H1 (cell line): ENCODE data around the gene MAP4K5. TPM values are rescaled to one million over a fixed set of nuclear protein-coding genes. Genes with fewer than 3 reads are reported as not detected.
"Not testable (repeated sequence)": the region's sequence is repeated elsewhere in the genome, so short reads cannot be mapped to it uniquely, and the experiment has no call there.

Source experiments
- CTCF ChIA-PET: fragments of 300-600 bp; sonication (Branson Sonifier 250); formaldehyde crosslinking; loops from one replicate; lab custom pipeline; 2021; ENCODE audit not compliant: partially characterized antibody; lab: Charles Lee
- POLR2A ChIA-PET: fragments of 300-600 bp; sonication (Branson Sonifier 250); formaldehyde crosslinking; loops from one replicate; lab custom pipeline; 2021; ENCODE audit warnings: inconsistent platforms; ENCODE audit not compliant: partially characterized antibody; lab: Charles Lee
- DNase-seq, 2 experiments: peaks; one replicate each; pipeline versions ENCODE4 v3.0.0 to v3.0.0-alpha.2; 2010 to 2022; ENCODE audit warnings: low spot score in 2 of 2, low read depth in 1 of 2, mixed read lengths in 1 of 2
- FAIRE-seq: peaks from 2 replicates; lab custom pipeline; 2011; peaks lifted over from hg19 to GRCh38; lab: Jason Lieb, UNC
- H2AFZ ChIP-seq: 2 replicates; pipeline ENCODE4 v1.8.1; 2012; ENCODE audit warnings: low read length, inconsistent platforms
- H2AK5ac ChIP-seq: 2 replicates; pipeline ENCODE4 v1.6.1; 2013; ENCODE audit warnings: low read depth, low read length
- H2BK120ac ChIP-seq: replicated peaks from 2 replicates; pipeline ENCODE3; 2013; ENCODE audit warnings: low read depth, low read length, inconsistent platforms
- H2BK12ac ChIP-seq: 2 replicates; pipeline ENCODE4 v1.6.1; 2013; ENCODE audit warnings: low read depth, low read length
- H2BK15ac ChIP-seq: 2 replicates; pipeline ENCODE4 v1.6.1; 2013; ENCODE audit warnings: low read length
- H2BK20ac ChIP-seq: 2 replicates; pipeline ENCODE4 v1.6.1; 2013; ENCODE audit warnings: low read length
- H2BK5ac ChIP-seq: 2 replicates; pipeline ENCODE4 v1.6.1; 2013; ENCODE audit warnings: low read depth, low read length
- H3K14ac ChIP-seq: 2 replicates; pipeline ENCODE4 v1.6.1; 2013; ENCODE audit warnings: inconsistent platforms; ENCODE audit not compliant: insufficient read length
- H3K18ac ChIP-seq: 2 replicates; pipeline ENCODE4 v1.6.1; 2013; ENCODE audit warnings: low read length; ENCODE audit errors: extremely low read depth
- H3K23ac ChIP-seq: 2 replicates; pipeline ENCODE4 v1.6.1; 2013; ENCODE audit warnings: inconsistent platforms; ENCODE audit not compliant: insufficient read length
- H3K23me2 ChIP-seq: 2 replicates; pipeline ENCODE4 v1.6.1; 2013; ENCODE audit warnings: low read depth, low read length
- H3K27ac ChIP-seq: 2 replicates; pipeline ENCODE4 v1.6.1; 2011; ENCODE audit warnings: low read depth, low read length, inconsistent platforms
- H3K27me3 ChIP-seq, 4 experiments: replicated peaks in 1 of 4; 1 replicate in 1 of 4; 2 replicates in 3 of 4; pipeline versions ENCODE4 v1.6.1 to v1.8.1; 2011 to 2013; ENCODE audit warnings: low read length in 3 of 4, mild to moderate bottlenecking in 3 of 4, inconsistent platforms in 2 of 4, mixed read lengths in 2 of 4, moderate library complexity in 1 of 4; ENCODE audit not compliant: control insufficient read depth in 3 of 4, insufficient read depth in 3 of 4; ENCODE audit errors: extremely low read depth in 1 of 4
- H3K36me3 ChIP-seq, 4 experiments: 2 replicates each; pipeline versions ENCODE4 v1.6.1 to v1.8.1; 2011 to 2013; ENCODE audit warnings: mild to moderate bottlenecking in 4 of 4, low read length in 3 of 4, moderate library complexity in 2 of 4, control low read depth in 1 of 4, inconsistent platforms in 1 of 4; ENCODE audit not compliant: insufficient read depth in 4 of 4, control insufficient read depth in 2 of 4
- H3K4ac ChIP-seq: replicated peaks from 2 replicates; pipeline ENCODE3; 2013; ENCODE audit warnings: low read length, low read depth, mixed read lengths, inconsistent platforms; ENCODE audit not compliant: insufficient read length
- H3K4me1 ChIP-seq, 4 experiments: replicated peaks in 1 of 4; 1 replicate in 1 of 4; 2 replicates in 3 of 4; pipeline versions ENCODE4 v1.6.1 to v1.8.1; 2011 to 2013; ENCODE audit warnings: low read length in 3 of 4, inconsistent platforms in 2 of 4, mixed read lengths in 1 of 4; ENCODE audit not compliant: insufficient read depth in 4 of 4, control insufficient read depth in 3 of 4
- H3K4me2 ChIP-seq, 2 experiments: 2 replicates each; pipeline versions ENCODE4 v1.6.1 to v1.8.1; 2011 to 2013; ENCODE audit warnings: low read depth in 2 of 2, low read length in 2 of 2, control low read depth in 1 of 2, inconsistent platforms in 1 of 2, mild to moderate bottlenecking in 1 of 2; ENCODE audit not compliant: insufficient read depth in 1 of 2
- H3K4me3 ChIP-seq, 4 experiments: fragments of 200-600, 300-600 bp in 1 of 4; sonication (generic), shearing (Covaris generic), sonication (Bioruptor Twin) in 1 of 4; 2 replicates each; pipeline versions ENCODE4 v1.5.1 to v1.8.1; 2011 to 2016; ENCODE audit warnings: low read length in 4 of 4, low read depth in 3 of 4, control low read depth in 2 of 4, inconsistent platforms in 2 of 4, mild to moderate bottlenecking in 2 of 4, mixed read lengths in 1 of 4, moderate library complexity in 1 of 4; ENCODE audit not compliant: insufficient read depth in 2 of 4; ENCODE audit errors: extremely low read depth in 1 of 4
- H3K56ac ChIP-seq: replicated peaks from 2 replicates; pipeline ENCODE3; 2013; ENCODE audit warnings: low read depth, mild to moderate bottlenecking, mixed read lengths, low read length, inconsistent platforms; ENCODE audit not compliant: insufficient read length
- H3K79me1 ChIP-seq: 2 replicates; pipeline ENCODE4 v1.6.1; 2013; ENCODE audit warnings: low read depth, low read length, control low read depth
- H3K79me2 ChIP-seq, 2 experiments: 2 replicates each; pipeline versions ENCODE4 v1.6.1 to v1.8.1; 2012 to 2013; ENCODE audit warnings: low read length in 2 of 2, mild to moderate bottlenecking in 2 of 2, inconsistent platforms in 1 of 2; ENCODE audit not compliant: insufficient read depth in 2 of 2, control insufficient read depth in 1 of 2
- H3K9ac ChIP-seq, 4 experiments: replicated peaks in 1 of 4; 1 replicate in 1 of 4; 2 replicates in 3 of 4; pipeline versions ENCODE4 v1.6.1 to v1.8.1; 2011 to 2013; ENCODE audit warnings: low read depth in 3 of 4, low read length in 3 of 4, control low read depth in 2 of 4, mild to moderate bottlenecking in 2 of 4, moderate library complexity in 2 of 4, inconsistent platforms in 1 of 4; ENCODE audit errors: extremely low read depth in 1 of 4
- H3K9me3 ChIP-seq, 2 experiments: 2 replicates each; pipeline versions ENCODE4 v1.6.1 to v1.8.1; 2012 to 2013; ENCODE audit warnings: mild to moderate bottlenecking in 2 of 2, moderate library complexity in 2 of 2, control low read depth in 1 of 2, inconsistent platforms in 1 of 2, low read depth in 1 of 2, low read length in 1 of 2, mixed read lengths in 1 of 2; ENCODE audit not compliant: insufficient read depth in 2 of 2
- H4K20me1 ChIP-seq, 2 experiments: replicated peaks in 1 of 2; 2 replicates each; pipeline versions ENCODE3 to v1.8.1; 2011 to 2013; ENCODE audit warnings: inconsistent platforms in 2 of 2, low read length in 2 of 2, mild to moderate bottlenecking in 1 of 2; ENCODE audit not compliant: insufficient read depth in 2 of 2, control insufficient read depth in 1 of 2
- H4K5ac ChIP-seq: 2 replicates; pipeline ENCODE4 v1.6.1; 2013; ENCODE audit warnings: low read length, low read depth, mixed read lengths, inconsistent platforms; ENCODE audit not compliant: insufficient read length
- H4K8ac ChIP-seq: 2 replicates; pipeline ENCODE4 v1.8.0; 2013; ENCODE audit warnings: mild to moderate bottlenecking, moderate library complexity, low read length, inconsistent platforms; ENCODE audit not compliant: insufficient read depth; ENCODE audit errors: extremely low read depth
- H4K91ac ChIP-seq: replicated peaks from 2 replicates; pipeline ENCODE3; 2013; ENCODE audit warnings: low read length, mixed read lengths, inconsistent platforms; ENCODE audit not compliant: insufficient read length
- WGBS, 2 experiments: shearing (Covaris generic) in 1 of 2; methylation state at CpG; one replicate each; pipeline versions ENCODE4 v1.1.6 to v1.1.7; 2013 to 2015; ENCODE audit warnings: low lambda C conversion rate in 2 of 2, mixed read lengths in 2 of 2, inconsistent platforms in 1 of 2, low coverage in 1 of 2, missing lambda C conversion rate in 1 of 2; ENCODE audit not compliant: insufficient replicate concordance in 2 of 2, insufficient coverage in 1 of 2, insufficient read length in 1 of 2; ENCODE audit errors: extremely low coverage in 1 of 2, missing lambda C conversion rate in 1 of 2; 5-methylcytosine and 5-hydroxymethylcytosine counted together
- polyA plus RNA-seq, 7 experiments: library from polyadenylated mRNA; depleted of rRNA in 3 of 7; stranded (reverse) in 5 of 7; unstranded in 2 of 7; fragments of >200 nt in 5 of 7; fragments of 200-250 nt in 2 of 7; gene quantifications; 1 replicate in 5 of 7; 2 replicates in 1 of 7; 4 replicates in 1 of 7; pipeline versions ENCODE4 v1.2.1 to v1.2.3, GENCODE V29; 2011 to 2013; ENCODE audit warnings: missing spikeins in 2 of 7, mixed read lengths in 2 of 7
- total RNA-seq: library from RNA; stranded (reverse); fragmentation: NEBNext Ultra II Directional; extraction: Animal tissue kit (Norgen Biotek cat#: 25700); gene quantifications from 2 replicates; pipeline ENCODE4 v1.2.1, GENCODE V29; 2021

Gene MAP4K5
- total and polyA plus RNA-seq, 2 of the 8 experiments (the other 6 are each of a cell fraction or from before 2014, with no cell fraction given) = 7.6 to 34.5 TPM

GRCh38 chr14:50552796-50553195 lies 20.4 kb upstream of the MAP4K5 start:
- H2AK5ac ChIP-seq, H3K14ac ChIP-seq, H4K8ac ChIP-seq, H2AFZ ChIP-seq, H3K4ac ChIP-seq, FAIRE-seq, H3K9me3 ChIP-seq, H2BK12ac ChIP-seq, H3K23me2 ChIP-seq, H3K9ac ChIP-seq, H3K79me1 ChIP-seq, H3K36me3 ChIP-seq, H2BK20ac ChIP-seq, H4K20me1 ChIP-seq, H3K4me3 ChIP-seq, H3K27ac ChIP-seq, DNase-seq, H3K23ac ChIP-seq, H2BK15ac ChIP-seq, H3K56ac ChIP-seq, H2BK5ac ChIP-seq, H3K4me1 ChIP-seq, H3K79me2 ChIP-seq, CTCF ChIA-PET, H3K4me2 ChIP-seq, H3K18ac ChIP-seq, H3K27me3 ChIP-seq, POLR2A ChIA-PET, H4K91ac ChIP-seq, H4K5ac ChIP-seq, H2BK120ac ChIP-seq: not testable (repeated sequence)
- 92% methylated on average over 3 of the region's 3 CpGs; no CpG with 5 or more reads in 1 of the 2 experiments for WGBS, 2 experiments
